Hematopoietic multipotent progenitor cell treated with erythropoietin and hydrocortisone succinate and interleukin-3 and kit ligand, for 17 days (in vitro differentiated cells): ENCODE measurements around the gene FMO3.

Experiments
- DNase-seq: peaks from one replicate; pipeline ENCODE4 v3.0.0-alpha.2; 2015; ENCODE audit warnings: low spot score

The FMO3 gene

DNA sequence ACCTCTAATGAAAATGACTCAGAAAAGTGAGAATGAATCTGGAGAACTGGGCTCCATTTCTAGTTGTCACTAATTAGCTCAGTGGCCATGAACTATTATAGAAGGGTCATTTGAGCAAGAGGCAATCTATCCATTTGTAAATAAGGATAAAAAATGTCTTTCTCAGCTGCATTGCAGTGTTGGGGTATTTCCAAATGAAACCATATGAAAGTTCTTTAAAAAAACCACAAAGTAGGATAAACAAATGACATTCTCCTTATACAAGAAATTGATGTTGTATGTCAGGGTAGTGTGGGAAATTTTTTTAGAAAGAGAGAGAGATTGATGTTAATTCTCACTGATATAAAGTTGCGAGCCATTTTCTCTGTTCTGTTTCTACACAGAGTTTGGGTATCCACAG is 26.0 kb downstream of the FMO3 start:
- no peak for DNase-seq

DNA sequence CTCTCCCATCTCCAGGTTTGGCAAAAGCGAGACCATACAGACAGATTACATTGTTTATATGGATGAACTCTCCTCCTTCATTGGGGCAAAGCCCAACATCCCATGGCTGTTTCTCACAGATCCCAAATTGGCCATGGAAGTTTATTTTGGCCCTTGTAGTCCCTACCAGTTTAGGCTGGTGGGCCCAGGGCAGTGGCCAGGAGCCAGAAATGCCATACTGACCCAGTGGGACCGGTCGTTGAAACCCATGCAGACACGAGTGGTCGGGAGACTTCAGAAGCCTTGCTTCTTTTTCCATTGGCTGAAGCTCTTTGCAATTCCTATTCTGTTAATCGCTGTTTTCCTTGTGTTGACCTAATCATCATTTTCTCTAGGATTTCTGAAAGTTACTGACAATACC is 26.4 kb downstream of the FMO3 start:
- DNase-seq: no peak

DNA sequence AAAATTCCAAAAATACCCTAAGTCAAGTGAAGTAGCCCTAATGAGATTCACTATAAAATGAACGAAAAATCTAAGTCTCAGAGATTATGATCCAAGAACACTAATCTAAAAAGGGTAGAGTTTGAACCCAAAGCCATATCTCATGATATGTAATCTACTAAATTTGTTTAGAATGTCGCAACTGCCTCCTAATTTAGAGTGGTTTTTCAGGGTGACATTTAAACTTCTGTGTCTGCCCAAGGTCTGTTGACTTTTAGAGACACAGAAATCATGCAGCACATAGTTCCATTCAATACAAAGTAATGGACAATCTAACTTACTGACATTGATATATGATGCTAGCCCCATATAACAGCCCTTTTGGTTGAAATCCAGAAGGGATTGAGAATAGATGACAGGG is 28.9 kb downstream of the FMO3 start:
- no peak for DNase-seq

DNA sequence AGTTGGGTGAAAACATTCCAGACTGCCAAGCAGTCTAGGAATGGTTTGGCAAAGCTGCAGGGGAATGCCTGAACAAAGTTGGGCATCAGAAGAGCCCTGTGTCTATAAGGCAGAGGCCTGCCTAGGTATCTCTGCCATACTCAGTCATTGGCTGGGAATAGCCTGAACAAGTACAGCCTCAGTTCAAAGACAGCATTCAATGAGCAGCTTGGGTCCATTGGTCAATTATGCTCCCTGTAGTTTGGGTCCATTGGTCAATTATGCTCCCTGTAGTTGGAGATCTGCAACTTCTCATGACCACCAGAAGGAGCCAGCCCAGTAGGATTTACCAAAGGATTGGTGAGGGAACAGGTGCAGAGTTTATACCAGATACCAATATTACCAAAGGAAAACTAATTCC is 31.6 kb downstream of the FMO3 start:
- DNase-seq: no peak

DNA sequence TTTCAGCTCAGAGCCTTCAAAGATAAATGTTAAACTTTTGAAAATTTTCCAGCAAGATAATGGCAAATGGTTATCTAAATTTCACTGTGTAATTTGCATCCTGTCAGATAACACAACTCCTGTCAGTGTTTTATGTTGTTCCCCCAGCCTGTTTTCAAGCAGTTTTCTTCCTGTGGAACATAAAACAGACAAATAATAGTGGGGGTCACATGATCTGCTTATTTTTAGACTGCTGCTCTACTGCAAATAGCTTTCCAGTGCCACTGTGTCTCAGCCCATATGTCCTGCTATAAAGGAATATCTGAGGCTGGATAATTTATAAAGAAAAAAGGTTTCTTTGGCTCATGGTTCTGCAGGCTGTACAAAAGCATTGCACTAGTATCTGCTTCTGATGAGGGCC is 32.2 kb downstream of the FMO3 start:
- no peak for DNase-seq

DNA sequence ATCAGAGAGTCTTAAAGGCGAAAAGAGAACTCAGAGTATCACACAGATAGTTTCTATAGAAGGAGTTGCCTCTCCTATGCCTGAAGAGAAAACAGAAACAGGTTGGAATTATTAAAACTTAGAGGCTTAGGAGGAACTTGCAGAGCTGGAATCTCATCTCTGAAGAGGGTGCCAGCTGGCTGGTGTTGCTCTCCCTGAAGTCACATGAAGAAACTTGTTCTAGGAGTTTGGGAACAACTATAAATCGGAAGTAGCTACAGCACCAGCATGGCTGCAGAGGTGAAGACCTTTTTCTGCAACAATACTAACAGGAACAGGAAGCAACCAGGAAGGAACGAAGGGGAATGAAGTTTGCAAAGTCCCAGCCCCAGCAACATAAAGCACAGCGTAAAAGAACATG is 35.8 kb downstream of the FMO3 start:
- DNase-seq: no peak

DNA sequence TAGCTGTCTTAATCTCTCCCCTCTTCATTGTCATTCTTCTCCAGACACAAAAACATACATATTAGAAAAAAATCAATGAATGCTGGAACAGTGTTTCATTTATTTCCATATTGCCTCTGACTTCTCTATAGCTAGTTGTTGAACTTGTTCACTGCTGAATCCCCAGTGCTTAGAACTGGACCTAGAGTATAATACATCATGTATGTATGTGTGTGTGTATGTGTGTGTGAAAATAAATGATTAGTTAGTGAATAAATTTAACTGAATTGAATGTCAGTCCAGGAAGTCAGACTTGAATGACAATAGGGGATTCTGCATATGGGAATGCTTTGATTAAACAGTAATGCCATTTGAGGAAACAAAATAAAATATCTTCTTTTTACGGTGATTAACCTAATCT is 36.4 kb downstream of the FMO3 start:
- DNase-seq: no peak

DNA sequence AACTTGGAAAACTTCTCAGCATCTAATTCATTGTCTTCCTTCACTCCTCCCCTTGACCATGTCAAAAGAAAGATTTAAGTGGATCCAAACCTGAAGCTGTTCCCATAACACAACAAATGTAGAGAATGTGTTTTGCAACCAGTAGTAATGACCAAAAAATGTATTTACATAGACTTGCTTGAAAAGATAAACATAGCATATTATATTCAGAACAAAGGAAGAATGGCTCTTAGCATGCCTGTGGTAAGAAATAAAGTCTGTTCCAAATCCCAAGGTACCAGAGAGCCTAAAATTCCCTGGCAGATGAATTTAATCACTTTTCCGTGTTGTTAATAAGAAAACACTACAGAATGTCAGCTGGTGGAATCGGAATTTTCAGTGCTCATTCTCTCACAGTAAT is 36.8 kb downstream of the FMO3 start:
- DNase-seq: no peak

DNA sequence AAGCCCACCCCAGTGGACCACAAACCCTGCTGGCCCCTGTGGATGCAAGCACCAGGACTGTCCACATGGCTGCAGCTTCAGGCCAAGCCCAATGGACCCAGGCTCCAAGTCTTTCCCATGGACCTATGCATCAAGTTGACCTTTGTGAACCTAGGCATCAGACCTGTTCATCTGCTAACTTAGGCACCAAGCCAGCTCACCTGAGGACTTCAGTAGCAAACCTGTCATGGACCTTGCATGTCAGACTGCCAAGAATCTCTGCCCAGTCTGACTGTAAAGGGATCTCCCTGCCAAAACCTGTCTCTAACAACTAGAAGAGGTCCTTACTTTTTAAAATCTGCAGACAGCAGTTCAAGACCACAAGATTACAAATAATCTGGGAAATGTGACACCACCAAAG is 37.8 kb downstream of the FMO3 start:
- DNase-seq: no peak

DNA sequence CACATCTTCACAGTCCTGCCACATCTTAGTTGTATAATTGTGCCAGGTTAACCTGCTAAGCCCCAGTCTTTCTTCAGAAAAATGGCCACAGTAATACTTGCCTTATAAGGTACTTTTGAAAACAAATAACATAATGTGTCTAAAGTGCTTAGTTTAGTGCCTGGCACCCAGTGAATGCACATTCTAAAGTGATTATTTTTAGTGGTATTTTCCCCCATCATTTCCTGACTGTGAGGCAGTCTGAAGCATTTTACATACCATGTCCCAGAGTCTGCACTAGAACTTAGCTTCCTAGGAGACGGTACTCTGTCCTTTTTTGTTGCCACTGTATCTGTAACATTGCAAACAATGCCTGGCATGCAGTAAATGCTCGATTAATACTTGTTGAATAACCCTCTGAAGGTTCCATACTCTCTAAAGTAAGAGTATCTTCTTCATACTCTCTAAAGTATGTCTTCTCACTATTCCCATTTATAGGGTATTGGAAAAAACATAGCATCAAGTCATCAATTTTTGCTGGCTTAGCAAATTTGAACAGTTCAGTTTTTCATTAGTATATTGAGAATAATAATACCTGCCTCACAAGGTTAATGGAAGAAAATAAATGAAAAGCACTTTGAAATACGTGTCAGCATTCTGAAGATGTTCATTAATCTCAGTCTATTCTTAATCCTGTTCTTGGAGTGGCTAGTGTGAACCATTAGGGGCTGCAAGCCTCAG is 43.7 kb downstream of the FMO3 start:
- DNase-seq: no peak

DNA sequence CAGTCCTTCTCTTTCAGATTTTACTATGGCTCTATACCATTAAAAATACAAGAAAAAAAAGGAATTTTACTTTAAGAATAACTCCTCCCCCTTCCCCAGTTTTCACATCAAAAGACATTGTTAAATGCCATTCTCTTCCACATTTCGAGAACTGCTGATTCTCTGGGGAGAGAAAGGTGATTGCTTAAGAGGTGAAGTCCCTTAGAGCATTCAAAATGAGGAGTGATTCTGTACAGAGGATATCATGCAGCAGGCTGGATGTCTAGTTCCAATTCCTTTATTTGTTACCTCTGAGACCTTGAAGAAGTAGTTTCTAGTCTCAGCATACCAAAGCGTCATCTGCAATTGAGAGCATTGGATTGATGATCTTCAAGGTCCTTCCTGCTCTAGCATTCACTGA is 46.9 kb downstream of the FMO3 start:
- DNase-seq: no peak

DNA sequence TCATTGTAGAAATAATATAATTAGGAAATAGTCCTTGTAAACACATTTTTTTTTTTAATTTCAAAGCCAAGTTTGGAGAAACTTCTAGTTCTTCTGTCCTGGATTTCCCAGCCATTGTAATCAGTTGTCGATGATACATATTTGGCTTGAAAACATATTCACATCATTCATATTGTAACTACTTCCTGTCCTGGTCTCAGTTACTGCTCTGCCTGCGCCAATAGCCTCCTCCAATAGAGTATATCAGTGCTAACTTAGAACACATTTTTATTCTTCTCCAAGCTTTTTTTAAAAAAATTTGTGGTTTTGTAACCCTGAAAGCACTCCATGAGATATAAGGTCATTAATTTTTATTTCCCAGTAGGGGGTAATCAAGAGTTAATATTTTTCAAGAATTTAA is 48.3 kb downstream of the FMO3 start:
- DNase-seq: no peak

DNA sequence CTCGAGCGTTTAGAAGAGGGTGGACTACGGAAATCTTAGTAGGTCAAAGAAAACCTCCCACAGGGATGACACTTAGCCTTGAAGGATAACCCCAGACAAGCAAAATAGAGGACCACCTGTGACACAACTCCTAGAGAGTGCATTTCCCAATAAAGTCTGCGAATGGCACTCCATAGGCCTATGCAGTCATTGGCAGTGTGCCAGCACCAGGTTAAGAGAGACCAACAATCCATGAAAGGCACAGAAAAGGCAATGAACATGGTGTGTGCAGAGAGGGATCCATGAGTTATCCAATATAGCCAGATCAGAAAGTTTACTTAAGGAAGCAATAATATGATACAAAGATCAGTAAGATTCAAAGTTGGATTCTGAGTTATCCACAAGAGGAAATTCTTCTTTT is 49.2 kb downstream of the FMO3 start:
- no peak for DNase-seq

DNA sequence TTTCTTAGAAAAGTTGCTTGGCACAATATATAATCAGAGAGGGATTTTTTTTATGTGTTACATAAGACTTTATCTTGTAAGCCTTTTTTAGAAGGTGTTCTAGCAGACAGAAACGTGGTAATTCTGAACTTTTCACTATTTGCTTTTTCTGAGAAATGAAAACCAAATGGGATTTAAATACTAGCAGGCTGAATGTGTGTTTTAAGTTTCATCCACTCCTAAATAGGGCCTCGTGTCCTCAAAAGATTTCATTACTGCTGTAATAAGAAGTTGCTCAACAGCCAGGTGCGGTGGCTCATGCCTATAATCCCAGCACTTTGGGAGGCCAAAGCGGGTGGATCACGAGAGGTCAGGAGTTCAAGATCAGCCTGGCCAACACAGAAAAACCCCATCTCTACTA is 49.7 kb downstream of the FMO3 start:
- no peak for DNase-seq

DNA sequence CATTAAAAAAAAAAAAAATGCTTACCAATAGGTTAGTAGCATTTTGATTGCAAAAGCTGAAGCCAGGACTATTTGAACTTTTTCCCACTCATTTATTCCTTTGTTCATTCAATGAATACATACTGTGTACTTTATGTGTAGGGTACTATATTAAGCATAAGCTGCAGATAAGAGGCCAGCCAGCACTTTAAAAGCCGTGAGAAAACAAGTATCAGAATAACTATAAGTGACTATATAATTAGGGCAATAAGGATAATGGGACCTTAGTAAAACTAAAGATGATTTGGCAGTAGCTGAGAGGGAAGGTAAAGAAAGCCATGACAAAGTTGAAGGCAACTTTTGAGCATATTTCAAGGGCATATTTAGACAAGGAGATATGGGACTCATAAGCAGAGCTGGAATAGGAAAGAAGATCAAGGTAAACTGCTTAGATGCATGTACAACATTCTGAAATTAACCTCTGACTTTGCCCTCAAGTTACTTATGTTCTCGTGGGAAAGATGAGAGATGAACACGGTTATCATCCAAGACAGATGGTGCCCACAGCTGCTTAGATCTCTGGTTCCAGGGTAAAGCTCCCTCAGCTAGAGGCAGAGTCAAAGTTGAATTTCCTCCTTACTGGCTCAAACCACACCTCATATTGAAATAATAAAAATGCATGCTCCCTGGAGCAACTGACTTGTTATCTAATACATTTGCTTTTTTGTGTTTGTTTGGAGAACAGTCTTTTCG is 50.4 kb downstream of the FMO3 start:
- no peak for DNase-seq

DNA sequence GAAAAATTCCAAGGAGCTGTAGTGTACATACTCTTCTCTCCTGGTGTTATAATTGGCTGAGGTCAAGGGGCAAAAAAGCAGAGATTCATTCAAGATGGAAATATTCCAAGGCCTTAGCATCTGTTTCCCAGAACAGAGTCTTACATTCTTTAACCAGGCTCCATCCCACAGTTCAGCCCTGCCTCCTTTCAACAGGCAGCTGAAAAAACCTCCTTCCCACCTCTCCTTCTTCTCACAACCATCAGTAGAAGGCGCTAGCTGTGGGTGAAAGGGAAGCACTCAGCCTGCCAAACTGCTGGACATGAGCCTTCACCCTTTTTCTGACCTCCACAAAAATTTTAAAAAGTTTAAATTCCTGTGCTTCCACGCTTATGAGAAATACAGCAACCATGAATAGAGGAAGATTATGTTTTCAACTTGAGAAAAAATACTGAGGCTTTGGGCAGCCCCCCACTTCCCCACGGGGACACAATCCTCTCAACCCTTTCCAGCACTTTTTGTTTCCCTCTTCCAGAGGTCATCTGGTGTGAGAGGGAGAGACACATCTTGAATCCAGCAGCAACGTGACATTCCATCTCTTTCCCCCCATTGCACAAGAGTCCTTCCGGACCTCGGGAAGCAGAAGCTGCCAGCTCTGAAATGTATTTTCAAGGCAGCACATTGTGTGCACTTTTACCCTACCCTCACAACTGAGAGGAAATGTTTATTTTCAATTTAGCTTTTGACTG is 51.1 kb downstream of the FMO3 start:
- no peak for DNase-seq

DNA sequence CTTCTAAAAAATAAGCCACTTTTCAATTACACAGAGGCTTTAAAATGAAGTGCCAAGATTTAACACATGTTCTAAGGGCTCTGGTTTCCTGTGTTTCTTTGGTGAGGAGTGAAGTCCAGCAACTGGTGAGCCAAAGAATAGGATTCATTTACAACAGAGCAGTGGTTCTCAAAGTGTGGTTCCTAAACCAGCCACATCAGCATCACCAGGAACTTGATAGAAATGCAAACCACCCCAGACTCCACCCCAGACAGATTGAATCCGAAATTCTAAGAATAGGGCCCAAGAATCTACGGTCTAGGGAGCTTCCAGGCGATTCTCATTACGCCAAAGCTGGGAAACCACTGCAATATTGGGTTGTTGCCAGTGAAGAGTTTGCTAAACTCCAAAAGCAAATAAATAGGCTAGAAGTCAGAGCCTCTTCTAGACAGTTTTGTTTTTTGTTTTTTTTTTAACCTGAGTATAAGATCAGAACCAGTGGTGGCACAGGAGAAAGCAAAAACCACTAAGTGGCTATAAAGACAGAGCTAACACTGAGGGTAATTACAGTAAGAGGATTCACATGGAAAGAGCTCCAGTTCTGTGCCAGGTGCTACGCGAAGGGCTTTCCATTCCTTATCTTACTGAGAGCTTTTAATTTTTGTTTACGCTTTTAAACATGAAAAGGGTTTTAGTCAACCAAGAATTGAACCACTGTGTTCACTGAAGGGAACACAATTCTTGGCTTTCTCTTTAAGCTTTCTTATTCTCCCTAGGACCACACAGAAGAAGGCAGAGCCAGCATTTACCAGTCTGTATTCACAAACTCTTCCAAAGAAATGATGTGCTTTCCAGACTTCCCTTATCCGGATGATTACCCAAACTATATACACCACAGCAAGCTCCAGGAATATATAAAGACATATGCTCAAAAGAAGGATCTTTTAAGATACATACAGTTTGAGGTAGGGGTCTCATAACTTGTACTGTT is 52.0 kb downstream of the FMO3 start:
- no peak for DNase-seq

DNA sequence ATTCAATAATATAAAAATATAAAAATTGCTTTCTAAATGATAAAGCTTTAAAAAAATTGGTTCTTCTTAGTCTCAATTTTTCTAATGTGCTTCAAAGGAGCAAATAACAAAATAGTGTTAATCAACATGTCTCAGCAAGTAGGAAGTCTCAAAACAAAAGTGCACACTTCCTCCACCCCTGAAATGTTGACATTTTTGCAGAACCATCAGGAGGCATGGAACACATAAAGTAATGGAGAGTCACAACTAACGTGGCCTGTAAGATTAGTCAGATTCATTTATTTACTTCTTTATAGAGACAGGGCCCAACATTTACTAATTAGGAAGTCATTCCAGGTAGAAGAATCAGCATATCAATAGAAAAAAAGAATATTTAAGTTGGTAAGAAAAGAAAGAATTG is 59.5 kb downstream of the FMO3 start:
- DNase-seq: no peak

DNA sequence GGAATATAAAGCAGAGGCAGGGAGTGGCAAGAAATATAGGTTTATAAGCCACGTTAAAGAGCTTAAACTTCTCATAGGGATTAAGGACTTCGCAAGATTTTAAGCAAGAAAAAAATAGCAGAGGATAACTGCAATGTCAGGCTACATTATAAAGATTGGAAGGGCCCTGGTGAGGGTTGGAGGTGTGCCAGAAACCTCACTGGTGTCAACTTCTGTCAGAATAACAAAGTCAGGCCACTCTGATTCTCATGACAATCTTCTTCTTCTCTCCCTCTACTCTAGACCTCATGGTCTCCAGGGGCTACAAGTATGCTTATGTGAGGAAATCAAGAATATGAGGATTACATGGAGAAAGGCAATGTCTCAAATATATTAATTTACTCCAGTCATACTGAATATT is 61.8 kb downstream of the FMO3 start:
- no peak for DNase-seq

DNA sequence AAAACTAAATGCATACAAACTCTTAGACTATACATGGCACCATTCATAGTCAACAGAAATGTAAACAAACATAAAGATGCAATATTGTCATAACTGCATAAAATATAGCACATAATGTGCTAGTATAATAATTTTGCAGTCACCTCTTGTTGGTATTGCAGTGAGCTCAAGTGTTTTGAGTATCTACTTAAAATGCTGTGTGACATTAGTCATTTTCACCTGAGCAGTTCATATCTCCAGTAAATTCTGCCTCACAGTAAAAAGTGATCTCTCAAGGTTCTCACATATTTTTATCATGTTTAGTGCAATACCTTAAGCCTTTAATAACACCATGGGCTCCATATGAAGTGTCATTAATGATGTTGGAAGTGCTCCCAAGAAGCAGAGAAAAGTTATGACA is 64.8 kb downstream of the FMO3 start:
- no peak for DNase-seq

DNA sequence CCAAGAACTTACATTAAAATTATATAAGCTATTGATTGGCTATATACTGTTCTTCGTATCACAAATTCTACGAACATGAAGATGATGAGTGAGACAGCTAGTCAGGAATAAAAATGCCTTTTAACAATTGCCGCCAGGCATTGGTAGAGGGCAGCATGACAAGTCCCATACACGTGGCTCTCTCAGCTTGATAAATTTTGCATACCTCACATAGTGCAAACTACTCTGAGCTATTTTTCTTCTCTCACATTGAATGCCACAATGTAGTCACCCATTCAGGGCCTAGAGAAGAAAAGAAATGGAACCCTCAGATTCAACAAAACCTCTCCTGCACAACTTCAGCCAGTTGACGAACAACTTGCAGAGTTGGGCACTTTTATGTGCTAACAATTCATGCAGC is 67.4 kb downstream of the FMO3 start:
- no peak for DNase-seq

DNA sequence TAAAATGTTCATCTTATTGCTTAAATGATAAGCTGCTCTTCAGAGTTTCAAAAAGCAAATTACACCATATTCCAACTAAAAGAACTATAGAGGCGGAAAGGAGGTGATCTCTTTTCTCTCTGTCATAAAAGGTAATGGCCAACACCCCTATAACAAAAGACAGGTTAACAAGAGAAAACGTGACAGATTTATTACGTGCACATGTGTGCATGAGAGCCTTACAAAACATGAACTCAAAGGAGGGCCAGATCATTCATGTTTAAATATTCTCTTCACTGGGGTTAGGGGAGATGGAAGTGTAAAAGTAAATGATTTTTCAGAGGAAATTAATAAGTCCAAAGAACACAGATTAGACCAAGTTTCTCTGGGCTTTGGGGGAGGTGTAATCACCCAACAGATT is 67.8 kb downstream of the FMO3 start:
- DNase-seq: no peak
